Adrenal gland (tissue), 12 donors: ENCODE results near the gene BMP2K. TPM values are rescaled to one million over a fixed set of nuclear protein-coding genes. Genes with fewer than 3 reads are reported as not detected.

Experiments used
- DNase-seq, 7 donors: peaks; one replicate each; pipeline ENCODE4 v3.0.0-alpha.2; 2019 to 2020
- H3K27ac ChIP-seq, 5 donors: fragments of 200-600 bp; sonication (generic) in 4 of 5; 1 replicate in 3 of 5; 2 replicates in 2 of 5; pipeline versions ENCODE4 v1.5.1 to v1.8.0; 2016 to 2020; ENCODE audit warnings: mild to moderate bottlenecking in 1 of 5
- H3K27me3 ChIP-seq: fragments of 200-600 bp; 2 replicates; pipeline ENCODE4 v1.8.0; 2021
- H3K36me3 ChIP-seq, 2 donors: fragments of 200-600 bp; replicated peaks in 1 of 2; 1 replicate in 1 of 2; 2 replicates in 1 of 2; pipeline versions ENCODE4 v1.5.1 to v1.8.0; 2018 to 2022
- H3K4me1 ChIP-seq, 2 donors: fragments of 200-600 bp; replicated peaks in 1 of 2; 1 replicate in 1 of 2; 2 replicates in 1 of 2; pipeline versions ENCODE4 v1.5.1 to v1.8.0; 2018 to 2021
- H3K4me3 ChIP-seq, 4 donors: fragments of 200-600 bp; sonication (generic) in 3 of 4; one replicate each; pipeline ENCODE4 v1.5.1; 2016 to 2018
- H3K9me3 ChIP-seq, 3 donors: fragments of 200-600 bp; sonication (generic) in 1 of 3; replicated peaks in 1 of 3; 1 replicate in 2 of 3; 2 replicates in 1 of 3; pipeline versions ENCODE4 v1.5.1 to v1.8.0; 2016 to 2021
- CTCF ChIP-seq, 6 experiments: fragments of 450-650 bp in 4 of 6; fragments of 200-600 bp in 2 of 6; sonication (generic) in 1 of 6; IDR thresholded peaks; 1 replicate in 5 of 6; 2 replicates in 1 of 6; pipeline versions ENCODE4 v1.5.1 to v1.8.0; 2016 to 2021; ENCODE audit warnings: antibody characterized with exemption in 6 of 6, mild to moderate bottlenecking in 2 of 6, moderate library complexity in 1 of 6
- POLR2A ChIP-seq, 2 donors: fragments of 450-650 bp; IDR thresholded peaks; one replicate each; pipeline ENCODE4 v1.6.1; 2017; ENCODE audit warnings: antibody characterized with exemption in 2 of 2, mild to moderate bottlenecking in 2 of 2, moderate library complexity in 1 of 2
- WGBS, 4 donors: extraction: QIAGEN DNeasy Blood & Tissue Kit in 2 of 4; methylation state at CpG; one replicate each; pipeline versions ENCODE4 v1.1.5 to v1.1.7; 2013 to 2017; 5-methylcytosine and 5-hydroxymethylcytosine counted together
- intact Hi-C, 2 donors: fragments of 100-400 bp; cut with DNase I; formaldehyde crosslinking; loops; one replicate each; pipeline versions ENCODE4 v1.14.1 to v1.15.0; 2022 to 2023
- polyA plus RNA-seq, 3 donors: library from polyadenylated mRNA; stranded (reverse); fragments of 200-250 nt in 2 of 3; fragments of 350-450 nt in 1 of 3; fragmentation: Illumina TruSeq in 1 of 3; extraction: RNeasy Lipid Tissue Mini Kit (QIAGEN cat#74804) in 1 of 3; gene quantifications; one replicate each; pipeline ENCODE4 v1.2.3, GENCODE V29; 2013 to 2014
- total RNA-seq, 9 donors: library from RNA; depleted of rRNA in 4 of 9; stranded (reverse); fragments of >200 nt in 4 of 9; fragments of 120-200 nt in 1 of 9; fragmentation: NEBNext Ultra II Directional in 1 of 9; extraction: Animal tissue kit (Norgen Biotek cat#: 25700) in 1 of 9; gene quantifications; one replicate each; pipeline versions ENCODE4 v1.1.0 to v1.2.4, GENCODE V29; 2013 to 2023
- donor health status: healthy with polysubstance abuse.
- donor health status: Bipolar disorder and iron deficiency.
- donor health status: DM: yes; HTN: yes; CAD: no.
- donor health status: DM: no; HTN: no; CAD: no.
- donor health status: DM: no; HTN: no; CAD: no.
- donor health status: DM: yes; HTN: yes; CAD: no.

BMP2K gene
- total and polyA plus RNA-seq, 12 donors: 8.7 to 73.2 (median 35.8) TPM

- intact Hi-C loops: loop anchor here in 1 of 2 donors (10.0 kb wide), 1 partner anchor 135 kb away; no protein-coding TSS in a partner anchor
- TF ChIP-seq POLR2A (IDR thresholded peaks at IDR 0.05) (no peak), CTCF (IDR thresholded peaks at IDR 0.05) (no peak)
- no peaks in the 10 kb centered on the region for H3K27me3 ChIP-seq
- DNase-seq: no peak
- H3K9me3 ChIP-seq: no peaks in the 10 kb centered on the region
- no peak overlapping the region for H3K27ac ChIP-seq
- H3K4me3 ChIP-seq: no peak overlapping the region
- H3K4me1 ChIP-seq: peaks cover 4 to 45% of the 10 kb centered on the region in 2 donors
- WGBS, 4 donors: 76 to 83% (median 77%) methylated on average over 2 of the region's 2 CpGs
- no peaks in the 10 kb centered on the region for H3K36me3 ChIP-seq
These were observed 3.9 kb downstream of the BMP2K start for GRCh38 chr4:78780093-78780492.

GRCh38 chr4:78781139-78781538 is 5.0 kb downstream of the BMP2K start:
- H3K27me3 ChIP-seq: no peaks in the 10 kb centered on the region
- intact Hi-C loops: loop anchor here in 1 of 2 donors (10.0 kb wide), 1 partner anchor 136 kb away; no protein-coding TSS in a partner anchor
- peaks cover 4 to 42% of the 10 kb centered on the region in 2 donors for H3K4me1 ChIP-seq

GRCh38 chr4:78781924-78782323 is 5.8 kb downstream of the BMP2K start:
- no peak for TF ChIP-seq CTCF (IDR thresholded peaks at IDR 0.05)
- TF ChIP-seq POLR2A (IDR thresholded peaks at IDR 0.05): no peak
- Histone ChIP-seq H3K4me1 (peaks cover 4 to 42% of the 10 kb centered on the region in 2 donors), H3K36me3 (no peaks in the 10 kb centered on the region), H3K27me3 (no peaks in the 10 kb centered on the region), H3K27ac (no peak overlapping the region), H3K4me3 (no peak overlapping the region), H3K9me3 (no peaks in the 10 kb centered on the region)
- no peak for DNase-seq
- WGBS, 4 donors: 83 to 91% (median 88%) methylated on average over 3 of the region's 3 CpGs
- intact Hi-C loops: loop anchor here in 1 of 2 donors (10.0 kb wide), 1 partner anchor 137 kb away; no protein-coding TSS in a partner anchor

More at GRCh38 chr4:78781139-78781538, 5.0 kb downstream of the BMP2K start:
- Histone ChIP-seq H3K27ac (no peak overlapping the region), H3K4me3 (no peak overlapping the region), H3K36me3 (no peaks in the 10 kb centered on the region), H3K9me3 (no peaks in the 10 kb centered on the region)
- TF ChIP-seq CTCF (IDR thresholded peaks at IDR 0.05) (no peak), POLR2A (IDR thresholded peaks at IDR 0.05) (no peak)
- WGBS, 4 donors: 45 to 54% (median 46%) methylated on average over 1 of the region's 1 CpG
- no peak for DNase-seq

- intact Hi-C loops: loop anchor here in 1 of 2 donors (10.0 kb wide), 1 partner anchor 140 kb away; no protein-coding TSS in a partner anchor
- no peak for TF ChIP-seq POLR2A (IDR thresholded peaks at IDR 0.05)
- no peak for TF ChIP-seq CTCF (IDR thresholded peaks at IDR 0.05)
- Histone ChIP-seq H3K9me3 (no peaks in the 10 kb centered on the region), H3K27ac (no peak overlapping the region), H3K4me3 (no peak overlapping the region), H3K4me1 (peaks cover 4 to 23% of the 10 kb centered on the region in 2 donors), H3K36me3 (no peaks in the 10 kb centered on the region), H3K27me3 (no peaks in the 10 kb centered on the region)
- WGBS, 4 donors: 76 to 80% (median 78%) methylated on average over 4 of the region's 4 CpGs
- DNase-seq: no peak
These were observed 8.2 kb downstream of the BMP2K start for GRCh38 chr4:78784236-78784865.
